HCT116 (cell line): ENCODE results near the gene C1S. TPM values are rescaled to one million over a fixed set of nuclear protein-coding genes. Genes with fewer than 3 reads are reported as not detected.

ENCODE experiments used
- ATAC-seq: fragments of 200-7000 bp; cut with Tn5 transposase; 2 replicates; pipeline ENCODE4 v1.9.1; 2020; ENCODE audit warnings: mild to moderate bottlenecking, moderate library complexity
- BruUV-seq: library from RNA; stranded (reverse); fragments of 400-500 nt; replicated peaks from 2 replicates; lab custom pipeline; 2021; lab: Mats Ljungman, UMichigan
- CTCF ChIA-PET: fragments of 300-600 bp; sonication (Branson Sonifier 250); formaldehyde crosslinking; loops from one replicate; lab custom pipeline; 2021; ENCODE audit warnings: antibody characterized with exemption; lab: Charles Lee
- POLR2A ChIA-PET: fragments of 300-600, 350-600 bp; sonication (Branson Sonifier 250); formaldehyde crosslinking; loops from one replicate; lab custom pipeline; 2021; ENCODE audit warnings: antibody characterized with exemption; lab: Charles Lee
- RAD21 ChIA-PET, 2 experiments: fragments of 300-600 bp; sonication (Branson Sonifier 250); formaldehyde crosslinking; loops; one replicate each; lab custom pipeline; 2023; ENCODE audit warnings: low total read pairs in 2 of 2; ENCODE audit not compliant: uncharacterized antibody in 2 of 2, unreplicated experiment in 2 of 2, low non-redundant PET in 1 of 2; lab: Charles Lee
- DNase-seq: peaks from one replicate; pipeline ENCODE4 v3.0.0-alpha.2; 2010; ENCODE audit warnings: low read depth, low spot score
- H2AFZ ChIP-seq: fragments of 200-600 bp; shearing (Covaris generic), sonication (generic); 2 replicates; pipeline ENCODE4 v1.6.1; 2017; ENCODE audit warnings: low read depth, mixed run types, mixed read lengths, antibody characterized with exemption, low read length; ENCODE audit not compliant: poor library complexity, severe bottlenecking
- H3K27ac ChIP-seq: 2 replicates; pipeline ENCODE4 v1.5.1; 2012; ENCODE audit warnings: low read depth, low read length
- H3K27me3 ChIP-seq: fragments of 200-600 bp; sonication (generic); 2 replicates; pipeline ENCODE4 v1.6.1; 2016; ENCODE audit warnings: mixed run types, low read length, mixed read lengths; ENCODE audit not compliant: insufficient read depth
- H3K36me3 ChIP-seq, 2 experiments: fragments of 200-500 bp in 1 of 2; fragments of 200-600 bp in 1 of 2; sonication (Bioruptor generic) in 1 of 2; sonication (generic) in 1 of 2; 2 replicates each; pipeline versions ENCODE4 v1.5.1 to v1.6.1; 2014 to 2016; ENCODE audit warnings: low read length in 2 of 2, inconsistent platforms in 1 of 2, mixed read lengths in 1 of 2, mixed run types in 1 of 2; ENCODE audit not compliant: insufficient read depth in 2 of 2, control insufficient read depth in 1 of 2
- H3K4me1 ChIP-seq, 2 experiments: fragments of 200-600 bp in 1 of 2; sonication (generic) in 1 of 2; 2 replicates each; pipeline versions ENCODE4 v1.5.1 to v1.6.1; 2012 to 2017; ENCODE audit warnings: low read length in 2 of 2, inconsistent platforms in 1 of 2, mild to moderate bottlenecking in 1 of 2, mixed read lengths in 1 of 2, mixed run types in 1 of 2, moderate library complexity in 1 of 2; ENCODE audit not compliant: insufficient read depth in 2 of 2, control insufficient read depth in 1 of 2
- H3K4me2 ChIP-seq: fragments of 200-600 bp; sonication (generic); 2 replicates; pipeline ENCODE4 v1.6.1; 2017; ENCODE audit warnings: mixed run types, low read length, mixed read lengths
- H3K4me3 ChIP-seq, 2 experiments: fragments of 200-600 bp in 1 of 2; sonication (generic) in 1 of 2; replicated peaks in 1 of 2; 2 replicates each; pipeline ENCODE4 v1.5.1; 2011 to 2016; ENCODE audit warnings: low read length in 2 of 2, control low read depth in 1 of 2, low read depth in 1 of 2, mild to moderate bottlenecking in 1 of 2, mixed read lengths in 1 of 2, mixed run types in 1 of 2
- H3K79me2 ChIP-seq: fragments of 200-600 bp; sonication (generic); 2 replicates; pipeline ENCODE4 v1.6.1; 2017; ENCODE audit warnings: mild to moderate bottlenecking, mixed run types, low read length, moderate library complexity, mixed read lengths; ENCODE audit not compliant: insufficient read depth
- H3K9ac ChIP-seq: fragments of 200-600 bp; sonication (generic); 2 replicates; pipeline ENCODE4 v1.6.1; 2016; ENCODE audit warnings: low read length, mixed read lengths
- H3K9me2 ChIP-seq: fragments of 200-600 bp; sonication (generic), shearing (Covaris generic); 2 replicates; pipeline ENCODE4 v1.6.1; 2017; ENCODE audit warnings: mixed run types, mild to moderate bottlenecking, moderate library complexity; ENCODE audit not compliant: insufficient read depth
- H3K9me3 ChIP-seq, 2 experiments: fragments of 200-500 bp in 1 of 2; fragments of 200-600 bp in 1 of 2; sonication (Bioruptor generic) in 1 of 2; sonication (generic) in 1 of 2; 2 replicates each; pipeline ENCODE4 v1.6.1; 2014 to 2017; ENCODE audit warnings: low read length in 2 of 2, mixed read lengths in 2 of 2, inconsistent platforms in 1 of 2, low read depth in 1 of 2, mild to moderate bottlenecking in 1 of 2, mixed run types in 1 of 2, moderate library complexity in 1 of 2; ENCODE audit not compliant: control insufficient read depth in 1 of 2, insufficient read depth in 1 of 2
- H4K20me1 ChIP-seq: fragments of 200-600 bp; sonication (generic), shearing (Covaris generic); 2 replicates; pipeline ENCODE4 v1.6.1; 2017; ENCODE audit warnings: mixed run types, mild to moderate bottlenecking, moderate library complexity; ENCODE audit not compliant: insufficient read depth
- ATF3 ChIP-seq: IDR thresholded peaks from 2 replicates; pipeline ENCODE4 v1.6.1; 2012
- CTCF ChIP-seq, 3 experiments: fragments of 200-600 bp in 1 of 3; sonication (generic) in 1 of 3; IDR thresholded peaks in 2 of 3; conservative IDR thresholded peaks in 1 of 3; 2 replicates each; pipeline ENCODE4 v1.5.1; 2012 to 2017; ENCODE audit warnings: low read depth in 2 of 3, low read length in 2 of 3, antibody characterized with exemption in 1 of 3, borderline replicate concordance in 1 of 3, control low read depth in 1 of 3, mild to moderate bottlenecking in 1 of 3, mixed read lengths in 1 of 3, mixed run types in 1 of 3, moderate library complexity in 1 of 3; ENCODE audit not compliant: insufficient read depth in 1 of 3
- EZH2 ChIP-seq: fragments of 200-600 bp; sonication (generic); IDR thresholded peaks from 2 replicates; pipeline ENCODE4 v1.6.1; 2017; ENCODE audit warnings: antibody characterized with exemption, mixed run types
- FOSL1 ChIP-seq: IDR thresholded peaks from 2 replicates; pipeline ENCODE4 v1.6.1; 2012; ENCODE audit warnings: low read depth
- MAX ChIP-seq: IDR thresholded peaks from 2 replicates; pipeline ENCODE4 v1.6.1; 2012
- POLR2A ChIP-seq: IDR thresholded peaks from 2 replicates; pipeline ENCODE4 v1.7.0; 2011; ENCODE audit warnings: borderline replicate concordance; ENCODE audit not compliant: insufficient read depth, insufficient read length; ENCODE audit errors: extremely low read depth
- SIN3A ChIP-seq: IDR thresholded peaks from 2 replicates; pipeline ENCODE4 v1.6.1; 2012; ENCODE audit warnings: low read depth
- SP1 ChIP-seq: IDR thresholded peaks from 2 replicates; pipeline ENCODE4 v1.6.1; 2012; ENCODE audit warnings: low read depth
- intact Hi-C: fragments of 100-400 bp; cut with micrococcal nuclease; formaldehyde crosslinking; loops from 2 replicates; pipeline ENCODE4 v1.10.0; 2022
- total RNA-seq: library from RNA; stranded (reverse); gene quantifications from one replicate; pipeline ENCODE4 v1.2.1, GENCODE V29; 2021; ENCODE audit not compliant: unreplicated experiment

C1S gene
- total RNA-seq, 1 experiment from 2014 or later = 2.4 TPM

- TF ChIP-seq CTCF (IDR thresholded peaks at IDR 0.05 in 2 of 3, conservative IDR thresholded peaks at IDR 0.05 in 1 of 3; ENCODE audit: borderline replicate concordance in 1 of 3, insufficient read depth in 1 of 3, low read depth in 2 of 3, low read length in 2 of 3) = no peak
These were observed 19.3 kb downstream of the C1S start (continued) for GRCh38 chr12:7079826-7080125.

- Histone ChIP-seq H3K4me2 (no peak overlapping the region), H3K4me3 (no peak overlapping the region), H3K9me2 (no peaks in the 10 kb centered on the region)
- CTCF ChIA-PET = no interaction called here
- BruUV-seq = no TSS peak
- no peak for ATAC-seq
- TF ChIP-seq MAX = no peak
- no peak for TF ChIP-seq POLR2A
- TF ChIP-seq SIN3A = no peak
- no peak for TF ChIP-seq FOSL1
- TF ChIP-seq CTCF (IDR thresholded peaks at IDR 0.05 in 2 of 3, conservative IDR thresholded peaks at IDR 0.05 in 1 of 3; ENCODE audit: borderline replicate concordance in 1 of 3, insufficient read depth in 1 of 3, low read depth in 2 of 3, low read length in 2 of 3) = no peak
- no peak for TF ChIP-seq ATF3
- TF ChIP-seq SP1 = no peak
- TF ChIP-seq EZH2 = no peak
- TF ChIP-seq, all 23 proteins: peak for 0
- intact Hi-C loops = no loop called here
- POLR2A ChIA-PET = no interaction called here
- Histone ChIP-seq H3K27me3 (no peaks in the 10 kb centered on the region), H3K27ac (no peak overlapping the region), H4K20me1 (no peaks in the 10 kb centered on the region), H3K9me3 (peaks cover 0 to 10% of the 10 kb centered on the region in 2 experiments; a peak in 1 of 4 replicates), H3K9ac (no peak overlapping the region), H2AFZ (no peak overlapping the region), H3K79me2 (no peaks in the 10 kb centered on the region), H3K36me3 (no peaks in the 10 kb centered on the region), H3K4me1 (peaks cover 2 to 7% of the 10 kb centered on the region in 2 experiments; a peak in 2 of 4 replicates)
- RAD21 ChIA-PET = no interaction called here
- no peak for DNase-seq
These were observed 20.5 kb downstream of the C1S start for GRCh38 chr12:7081037-7081436.
